GM21529 (cell line): ENCODE data around the gene RNASEH2A.

Experiments
- ATAC-seq: cut with Tn5 transposase; IDR thresholded peaks from one replicate; pipeline ENCODE4 v1.9.1; 2021; ENCODE audit not compliant: unreplicated experiment

Gene RNASEH2A

DNA sequence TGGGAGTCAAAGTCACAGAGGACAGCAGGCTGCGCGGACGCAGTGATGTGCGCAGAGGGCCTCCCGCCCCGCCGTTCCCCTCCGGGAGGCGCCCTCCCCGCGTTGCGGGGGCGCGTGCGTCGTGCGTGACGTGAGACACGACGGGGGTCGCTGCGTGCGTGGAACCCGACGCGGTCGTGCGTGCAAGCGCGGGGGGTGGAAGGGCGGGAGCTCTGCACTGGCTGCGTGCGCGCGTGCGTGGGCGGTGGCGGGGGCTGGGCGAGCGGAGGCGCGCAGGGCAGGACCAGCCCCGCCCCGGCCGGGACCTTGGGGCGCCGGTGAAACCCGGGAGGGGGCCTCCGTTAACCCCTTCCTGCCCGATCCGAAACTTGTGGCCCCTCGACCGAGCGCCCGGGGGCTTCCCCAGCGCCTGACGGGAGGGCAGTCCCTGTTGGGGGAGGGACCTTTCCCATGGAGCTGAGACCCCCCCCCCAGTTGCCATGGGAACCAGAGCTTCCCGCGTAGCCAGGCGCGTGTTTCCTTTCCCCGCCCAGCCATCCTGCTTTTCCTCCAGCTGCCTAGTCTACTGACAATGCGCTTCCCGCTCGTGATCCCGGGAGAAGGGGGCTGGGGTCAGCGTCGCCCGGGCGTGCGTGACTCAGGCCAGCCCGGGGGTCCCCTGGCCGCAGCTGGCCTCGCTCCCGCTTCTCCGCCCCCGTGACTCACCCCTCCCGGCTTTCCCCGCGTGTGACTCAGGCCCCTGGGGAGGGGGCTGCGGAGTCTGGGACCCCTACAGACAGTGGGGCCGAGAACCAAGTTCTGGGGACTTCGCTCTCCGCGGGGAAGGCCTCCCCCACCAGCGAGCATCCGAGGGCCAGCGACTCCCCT is 23.7 kb upstream of the RNASEH2A start:
- ATAC-seq = no peak

DNA sequence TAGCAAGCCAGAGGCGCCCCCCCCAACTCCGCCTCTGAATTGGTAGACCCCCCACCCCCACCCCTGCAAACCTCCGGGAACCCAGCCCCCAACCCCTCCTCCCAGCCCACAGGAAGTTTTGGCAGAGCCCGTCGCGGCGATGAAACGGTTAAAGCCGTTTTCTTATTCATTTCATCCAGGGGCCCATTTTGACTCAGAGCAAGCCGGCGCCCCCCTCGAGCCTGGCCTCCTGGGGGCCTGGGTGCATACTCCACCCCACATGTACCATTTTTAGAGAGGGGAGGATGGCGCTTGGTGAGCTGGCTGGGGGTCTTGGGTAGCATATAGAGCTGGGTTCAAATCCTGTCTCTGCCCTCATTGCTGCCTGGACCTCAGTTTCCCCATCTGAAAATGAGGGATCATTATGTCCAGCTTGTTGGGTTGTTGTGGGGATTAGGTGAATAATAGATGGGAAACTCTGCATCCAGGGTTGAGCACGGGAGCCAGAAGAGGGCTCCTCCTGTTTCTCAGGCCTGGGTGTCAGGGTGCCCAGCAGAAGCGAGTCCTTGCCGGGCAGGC is 23.0 kb upstream of the RNASEH2A start:
- ATAC-seq = no peak

DNA sequence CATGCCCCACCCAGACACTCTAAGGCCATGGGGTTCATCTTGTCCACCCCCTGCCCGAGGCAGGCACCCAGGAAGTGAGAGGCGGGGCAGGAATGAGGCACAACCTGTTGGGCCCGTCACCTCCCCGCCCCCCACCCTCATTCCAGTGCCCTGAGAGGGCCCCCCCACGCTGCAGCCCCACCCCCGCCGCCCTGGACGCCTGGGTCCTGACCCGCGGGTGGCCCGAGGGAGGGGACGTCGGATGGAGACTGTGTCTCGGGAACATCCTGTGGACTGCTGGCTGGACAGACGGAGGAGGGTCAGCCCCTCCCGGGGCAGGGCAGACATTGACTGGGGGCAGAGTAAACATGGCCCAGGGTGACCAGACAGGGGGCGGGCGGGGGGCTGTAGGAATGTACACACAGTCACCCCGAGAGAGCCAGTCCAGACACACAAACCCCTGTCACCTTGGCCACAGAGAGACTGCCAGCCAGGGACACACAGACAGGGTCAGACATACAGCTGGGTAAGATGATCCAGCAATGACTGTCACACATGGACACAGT is 22.5 kb upstream of the RNASEH2A start:
- ATAC-seq = no peak

DNA sequence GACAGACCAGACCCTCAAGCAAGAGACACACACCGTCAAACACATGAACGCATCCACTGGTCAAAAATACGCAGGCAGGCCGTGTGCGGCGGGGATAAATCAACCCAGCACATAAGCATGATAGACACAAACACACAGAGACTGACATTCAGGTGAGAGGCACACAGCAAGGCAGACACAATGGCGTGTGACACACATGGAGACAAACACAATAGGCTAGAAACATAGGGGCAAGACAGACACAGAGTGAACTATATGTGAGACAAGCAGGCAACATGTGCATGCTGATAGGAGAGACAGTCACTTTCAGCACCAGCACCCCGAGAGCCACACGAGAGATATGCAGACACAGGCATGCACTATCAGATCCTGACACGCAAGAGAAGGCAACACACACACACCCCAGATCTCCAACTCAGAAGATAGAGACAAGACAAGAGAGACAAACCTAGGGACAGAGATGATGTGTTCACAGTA is 22.0 kb upstream of the RNASEH2A start:
- no peak for ATAC-seq

DNA sequence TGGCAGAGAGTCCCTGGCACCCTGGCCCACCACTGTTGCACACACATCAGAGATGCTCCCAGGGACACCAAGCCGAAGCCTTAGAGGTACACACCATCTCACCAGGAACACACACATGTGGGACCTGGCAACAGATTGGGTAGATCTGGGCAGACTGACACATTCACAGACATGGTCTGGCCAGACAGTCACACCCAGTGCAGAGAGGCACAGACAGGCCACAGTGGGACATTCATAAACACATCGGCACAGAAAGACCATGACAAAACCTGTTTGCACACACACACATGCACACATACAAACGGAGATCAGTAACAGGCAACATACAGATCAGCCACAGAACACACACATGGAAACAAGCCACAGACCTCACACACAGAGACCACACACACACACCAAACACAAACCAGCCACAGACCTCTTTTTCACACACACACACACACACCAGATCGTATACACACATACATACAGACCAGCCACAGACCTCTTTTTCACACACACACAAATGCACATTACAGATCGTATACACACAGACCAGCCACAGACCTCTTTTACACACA is 21.4 kb upstream of the RNASEH2A start:
- no peak for ATAC-seq

DNA sequence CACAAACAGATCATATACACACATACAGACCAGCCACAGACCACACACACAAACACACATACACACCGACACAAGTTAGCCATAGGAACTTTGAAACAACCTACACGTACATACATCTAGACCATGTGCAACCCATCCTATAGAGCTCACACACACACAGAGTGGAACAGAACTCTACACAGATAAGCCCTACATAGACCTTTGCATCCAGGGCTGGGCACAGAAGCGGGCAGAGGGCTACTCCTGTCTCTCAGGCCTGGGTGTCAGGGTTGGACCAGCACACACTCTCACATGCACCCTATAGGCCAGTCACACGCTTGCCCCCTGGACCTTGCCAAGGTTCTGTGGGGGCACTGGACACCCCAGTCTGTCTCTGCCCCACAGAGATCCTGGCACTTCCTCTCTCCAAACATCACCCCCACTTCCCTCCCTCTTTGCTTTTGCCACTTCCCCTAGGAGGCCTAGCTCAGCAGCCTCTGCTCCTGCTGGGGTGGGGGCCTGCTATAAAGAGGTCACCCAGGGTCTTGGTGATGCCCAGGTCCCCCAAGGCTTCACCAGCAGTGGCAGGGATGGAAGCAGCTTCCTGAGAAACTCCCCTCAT is 20.9 kb upstream of the RNASEH2A start:
- ATAC-seq = no peak

DNA sequence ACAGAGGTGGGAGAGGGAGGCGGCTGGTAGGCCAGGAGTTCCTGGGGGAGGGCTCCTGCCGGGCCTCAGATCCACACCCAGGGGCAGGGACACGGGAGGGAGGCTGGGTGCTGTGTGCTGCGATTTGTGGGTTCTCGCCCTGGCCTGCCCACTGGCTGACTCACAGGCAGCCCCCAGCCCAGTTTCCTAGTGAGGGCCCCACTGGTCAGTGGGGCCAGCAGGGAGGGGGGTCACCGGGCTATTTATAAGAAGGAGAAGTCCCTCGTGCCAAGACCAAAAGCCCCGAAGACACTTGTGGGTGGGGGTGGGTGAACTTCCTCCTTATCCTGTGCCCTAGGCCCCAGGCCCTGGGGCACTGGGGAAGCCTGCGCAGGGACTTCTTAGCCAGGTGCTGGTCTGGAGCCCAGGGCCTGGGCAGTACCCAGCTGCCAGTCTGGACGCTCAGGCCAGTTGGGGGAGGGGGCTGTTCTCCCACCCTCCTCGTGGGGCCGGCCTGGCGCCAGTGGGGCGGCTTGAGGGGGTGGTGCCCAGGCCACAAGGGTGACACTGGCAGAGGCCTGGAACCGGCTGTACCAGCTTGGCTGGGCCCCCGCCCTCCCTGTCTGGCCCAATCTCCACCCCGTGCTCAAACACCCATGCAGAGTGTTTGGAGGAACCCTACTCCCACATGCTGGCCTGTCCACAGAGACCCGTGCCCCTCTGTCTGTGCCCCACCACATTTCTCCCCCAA is 20.1 kb upstream of the RNASEH2A start:
- ATAC-seq = no peak

DNA sequence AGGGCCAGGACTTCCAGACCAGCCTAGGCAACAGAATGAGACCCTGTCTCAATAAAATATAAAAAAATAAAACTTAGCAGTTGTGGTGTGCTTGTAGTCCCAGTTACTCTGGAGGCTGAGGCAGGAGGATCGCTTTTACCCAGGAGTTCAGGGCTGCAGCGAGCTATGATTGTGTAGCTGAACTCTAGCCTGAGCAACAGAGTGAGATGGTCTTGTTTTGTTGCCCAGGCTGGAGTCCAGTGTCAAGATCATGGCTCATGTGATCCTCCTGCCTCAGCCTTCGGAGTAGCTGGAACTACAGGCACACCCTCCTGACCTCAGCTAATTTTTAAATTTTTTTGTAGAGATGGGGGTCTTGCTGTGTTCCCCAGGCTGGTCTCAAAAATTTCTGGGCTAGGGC is 19.4 kb upstream of the RNASEH2A start:
- ATAC-seq = no peak

DNA sequence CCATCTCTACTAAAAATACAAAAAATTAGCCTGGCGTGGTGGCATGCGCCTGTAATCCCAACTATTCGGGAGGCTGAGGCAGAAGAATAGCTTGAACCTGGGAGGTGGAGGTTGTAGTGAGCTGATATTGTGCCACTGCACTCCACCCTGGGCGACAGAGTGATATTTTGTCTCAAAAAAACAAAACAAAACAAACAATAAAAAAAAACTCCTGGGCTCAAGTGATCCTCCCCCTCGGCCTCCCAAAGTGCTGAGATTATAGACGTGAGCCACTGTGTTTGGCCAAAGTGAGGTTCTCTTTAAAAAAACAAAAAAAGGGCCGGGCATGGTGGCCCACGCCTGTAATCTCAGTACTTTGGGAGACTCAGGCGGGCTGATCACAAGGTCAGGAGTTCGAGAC is 18.9 kb upstream of the RNASEH2A start:
- no peak for ATAC-seq

DNA sequence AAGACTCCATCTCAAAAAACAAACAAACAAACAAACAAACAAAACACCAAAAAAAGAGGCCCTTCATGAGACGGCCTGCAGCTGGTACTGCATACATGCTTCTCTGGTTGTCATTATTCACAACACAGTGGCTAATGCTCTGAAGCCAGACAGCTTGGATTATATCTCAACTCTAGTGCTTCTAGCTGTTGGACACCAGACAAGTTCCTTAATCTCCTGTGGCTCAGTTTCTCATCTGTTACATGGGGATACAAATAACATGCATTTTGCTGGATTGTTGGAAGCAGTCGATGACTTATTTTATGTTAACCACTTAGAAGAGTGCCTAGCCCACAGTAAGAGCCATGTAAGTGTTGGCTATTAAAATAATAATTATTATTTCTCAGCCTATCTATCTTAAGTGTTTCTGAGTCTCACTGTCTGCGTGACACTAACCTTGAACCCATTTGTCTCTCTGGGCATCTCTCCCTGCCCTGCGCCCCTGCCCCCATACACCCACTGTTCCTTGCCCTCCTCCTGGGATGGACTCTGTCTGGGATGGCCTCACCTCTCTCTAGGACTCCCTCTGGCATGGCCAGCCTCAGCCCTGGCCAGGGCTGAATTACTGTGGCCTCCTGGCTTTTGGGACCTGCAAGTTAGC is 18.2 kb upstream of the RNASEH2A start:
- no peak for ATAC-seq

DNA sequence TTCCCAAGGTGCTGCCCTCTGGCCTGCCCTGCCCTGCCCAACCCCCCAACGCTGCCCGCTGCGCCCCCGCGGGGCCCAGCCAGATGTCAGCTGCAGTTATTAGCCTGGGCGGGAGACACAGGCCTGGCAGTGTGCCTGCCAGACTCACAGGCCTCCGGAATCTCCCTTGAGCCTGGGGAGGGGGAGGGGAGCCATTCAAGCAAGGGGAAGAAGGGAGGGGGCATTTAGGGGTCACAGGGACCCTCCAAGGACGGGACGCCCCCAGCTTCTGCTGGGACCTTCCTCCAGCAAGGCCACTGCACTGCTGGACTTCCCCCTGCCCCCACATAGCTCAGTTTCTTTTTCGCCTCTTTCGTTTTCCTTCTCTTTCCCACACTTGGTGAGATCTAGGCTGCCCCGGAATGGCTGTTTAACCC is 17.7 kb upstream of the RNASEH2A start:
- no peak for ATAC-seq

DNA sequence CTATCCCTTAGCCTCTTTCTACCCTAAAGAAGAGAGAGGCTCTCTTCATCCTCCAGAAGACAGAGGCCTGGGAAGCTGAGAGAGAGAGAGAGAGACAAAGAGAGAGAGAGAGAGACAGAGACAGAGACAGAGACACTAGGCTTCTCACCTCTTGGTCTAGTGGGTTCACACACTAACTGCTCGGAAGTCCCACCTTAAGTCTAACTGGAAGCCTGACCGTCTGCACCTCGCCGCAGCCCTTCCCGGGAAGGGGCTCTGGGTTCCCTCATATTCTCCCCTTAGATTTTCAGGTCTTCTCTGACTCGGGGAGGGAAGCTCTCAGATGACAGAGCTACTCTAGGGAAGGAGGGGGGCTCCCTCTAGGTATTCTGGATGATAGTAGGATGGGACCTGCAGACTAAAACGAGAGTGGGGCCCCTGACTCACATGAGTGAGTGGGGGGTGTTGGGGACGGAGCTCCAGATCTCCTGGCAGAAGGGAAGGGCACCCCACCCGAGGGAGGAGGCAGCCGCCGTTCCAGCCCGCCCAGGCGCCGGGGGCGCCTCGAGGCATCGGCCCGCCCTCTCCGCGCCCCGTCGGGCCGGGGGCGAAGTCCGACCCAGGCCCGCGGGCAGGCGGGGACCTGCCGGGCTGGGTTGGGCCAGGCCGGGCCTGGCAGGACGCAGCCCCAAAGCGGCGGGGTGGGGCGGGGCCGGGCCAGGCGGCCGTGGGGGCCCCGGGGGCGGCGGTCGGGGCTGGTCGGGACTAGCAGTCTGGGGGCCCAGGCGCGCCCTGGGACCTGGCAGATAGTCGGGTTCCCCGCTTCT is 17.1 kb upstream of the RNASEH2A start:
- no peak for ATAC-seq

DNA sequence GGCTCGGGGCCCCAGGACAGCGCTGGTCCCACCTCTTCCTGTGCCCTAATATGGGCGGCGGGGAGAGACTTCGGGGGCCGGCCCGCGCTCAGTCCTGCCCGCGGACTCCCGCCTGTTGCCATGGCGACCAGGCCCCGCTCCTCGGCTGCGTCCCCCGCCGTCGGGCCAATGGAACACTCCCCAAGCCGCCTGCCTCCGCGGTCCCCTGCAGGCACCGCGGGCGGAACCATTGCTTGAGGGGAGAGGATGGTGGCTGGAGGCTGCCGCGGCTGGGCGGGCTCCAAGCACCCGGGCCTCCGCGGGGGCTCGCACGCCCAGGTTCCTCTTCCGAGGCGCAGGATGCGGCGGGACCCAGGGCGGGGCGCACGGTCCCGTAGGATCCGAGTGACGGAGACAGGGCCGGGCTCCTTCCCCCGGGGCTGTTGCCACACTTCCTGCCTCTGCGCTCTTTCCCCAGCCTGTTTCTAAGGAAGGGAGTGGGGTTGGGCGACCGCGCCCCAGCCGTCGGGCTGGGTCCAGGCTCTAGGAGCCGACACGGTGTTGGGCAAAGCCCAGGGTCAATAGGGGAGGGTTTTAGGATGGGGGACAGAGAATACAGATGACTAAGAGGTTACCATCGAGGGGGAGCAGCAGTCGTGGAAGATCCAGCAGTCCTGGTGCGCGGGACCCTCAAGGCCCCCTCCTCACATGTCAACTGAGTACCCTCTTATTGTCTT is 16.3 kb upstream of the RNASEH2A start:
- peak; percentile 39 for ATAC-seq

DNA sequence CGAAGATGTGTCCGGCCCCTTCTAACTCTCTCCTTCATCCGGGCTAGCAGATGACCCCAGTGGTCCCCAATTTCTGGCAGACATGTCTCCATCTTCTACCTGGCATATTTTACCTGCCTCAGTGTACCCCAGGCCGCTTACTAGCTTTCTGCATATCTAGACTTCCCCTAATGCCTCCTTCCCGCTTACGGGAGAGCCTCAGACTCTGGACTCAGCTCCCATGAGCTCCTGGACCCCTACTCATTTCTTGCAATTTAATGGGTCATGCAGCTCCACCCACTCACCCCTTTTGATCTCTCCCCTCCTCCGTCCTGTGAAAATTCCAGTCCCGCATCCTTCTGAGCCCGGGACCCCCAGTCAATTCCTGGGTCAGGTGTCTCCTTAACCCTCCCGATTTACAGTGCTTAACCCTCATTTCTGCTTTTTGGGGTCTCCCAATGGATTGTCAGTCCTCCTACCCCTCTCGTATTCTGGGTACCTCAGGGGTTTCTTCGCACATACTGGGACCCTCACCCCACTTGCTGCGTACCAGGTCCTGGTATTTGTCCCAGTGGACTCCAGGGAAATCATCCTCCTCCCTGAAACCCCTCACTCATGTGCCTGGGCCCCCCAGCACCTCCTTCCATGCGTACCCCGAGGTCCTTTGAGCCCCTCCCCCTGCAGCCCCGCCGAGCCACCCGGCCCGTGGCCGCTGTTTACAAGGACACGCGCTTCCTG is 15.6 kb upstream of the RNASEH2A start:
- no peak for ATAC-seq

DNA sequence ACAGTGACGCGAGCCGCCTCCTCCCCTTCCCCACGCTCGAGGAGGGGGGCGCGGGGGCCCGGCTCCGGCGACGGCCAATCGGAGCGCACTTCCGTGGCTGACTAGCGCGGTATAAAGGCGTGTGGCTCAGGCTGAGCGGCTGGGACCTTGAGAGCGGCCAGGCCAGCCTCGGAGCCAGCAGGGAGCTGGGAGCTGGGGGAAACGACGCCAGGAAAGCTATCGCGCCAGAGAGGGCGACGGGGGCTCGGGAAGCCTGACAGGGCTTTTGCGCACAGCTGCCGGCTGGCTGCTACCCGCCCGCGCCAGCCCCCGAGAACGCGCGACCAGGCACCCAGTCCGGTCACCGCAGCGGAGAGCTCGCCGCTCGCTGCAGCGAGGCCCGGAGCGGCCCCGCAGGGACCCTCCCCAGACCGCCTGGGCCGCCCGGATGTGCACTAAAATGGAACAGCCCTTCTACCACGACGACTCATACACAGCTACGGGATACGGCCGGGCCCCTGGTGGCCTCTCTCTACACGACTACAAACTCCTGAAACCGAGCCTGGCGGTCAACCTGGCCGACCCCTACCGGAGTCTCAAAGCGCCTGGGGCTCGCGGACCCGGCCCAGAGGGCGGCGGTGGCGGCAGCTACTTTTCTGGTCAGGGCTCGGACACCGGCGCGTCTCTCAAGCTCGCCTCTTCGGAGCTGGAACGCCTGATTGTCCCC is 14.9 kb upstream of the RNASEH2A start, which contains the start of gene JUNB:
Gene JUNB (plus strand): TSS at position 142 of the 706 bp plus-strand sequence. CDS start 286 bp downstream, at position 428.
- ATAC-seq = peak; percentile 30

DNA sequence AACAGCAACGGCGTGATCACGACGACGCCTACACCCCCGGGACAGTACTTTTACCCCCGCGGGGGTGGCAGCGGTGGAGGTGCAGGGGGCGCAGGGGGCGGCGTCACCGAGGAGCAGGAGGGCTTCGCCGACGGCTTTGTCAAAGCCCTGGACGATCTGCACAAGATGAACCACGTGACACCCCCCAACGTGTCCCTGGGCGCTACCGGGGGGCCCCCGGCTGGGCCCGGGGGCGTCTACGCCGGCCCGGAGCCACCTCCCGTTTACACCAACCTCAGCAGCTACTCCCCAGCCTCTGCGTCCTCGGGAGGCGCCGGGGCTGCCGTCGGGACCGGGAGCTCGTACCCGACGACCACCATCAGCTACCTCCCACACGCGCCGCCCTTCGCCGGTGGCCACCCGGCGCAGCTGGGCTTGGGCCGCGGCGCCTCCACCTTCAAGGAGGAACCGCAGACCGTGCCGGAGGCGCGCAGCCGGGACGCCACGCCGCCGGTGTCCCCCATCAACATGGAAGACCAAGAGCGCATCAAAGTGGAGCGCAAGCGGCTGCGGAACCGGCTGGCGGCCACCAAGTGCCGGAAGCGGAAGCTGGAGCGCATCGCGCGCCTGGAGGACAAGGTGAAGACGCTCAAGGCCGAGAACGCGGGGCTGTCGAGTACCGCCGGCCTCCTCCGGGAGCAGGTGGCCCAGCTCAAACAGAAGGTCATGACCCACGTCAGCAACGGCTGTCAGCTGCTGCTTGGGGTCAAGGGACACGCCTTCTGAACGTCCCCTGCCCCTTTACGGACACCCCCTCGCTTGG is 14.1 kb upstream of the RNASEH2A start:
- no peak for ATAC-seq

DNA sequence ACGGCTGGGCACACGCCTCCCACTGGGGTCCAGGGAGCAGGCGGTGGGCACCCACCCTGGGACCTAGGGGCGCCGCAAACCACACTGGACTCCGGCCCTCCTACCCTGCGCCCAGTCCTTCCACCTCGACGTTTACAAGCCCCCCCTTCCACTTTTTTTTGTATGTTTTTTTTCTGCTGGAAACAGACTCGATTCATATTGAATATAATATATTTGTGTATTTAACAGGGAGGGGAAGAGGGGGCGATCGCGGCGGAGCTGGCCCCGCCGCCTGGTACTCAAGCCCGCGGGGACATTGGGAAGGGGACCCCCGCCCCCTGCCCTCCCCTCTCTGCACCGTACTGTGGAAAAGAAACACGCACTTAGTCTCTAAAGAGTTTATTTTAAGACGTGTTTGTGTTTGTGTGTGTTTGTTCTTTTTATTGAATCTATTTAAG is 13.5 kb upstream of the RNASEH2A start:
- ATAC-seq = no peak
